Spleen (tissue), 11 donors: ENCODE measurements around the gene KMO. TPM values are rescaled to one million over a fixed set of nuclear protein-coding genes. Genes with fewer than 3 reads are reported as not detected.

ENCODE experiments used
- DNase-seq: peaks from one replicate; pipeline ENCODE4 v3.0.0-alpha.2; 2020
- H3K27ac ChIP-seq, 8 donors: fragments of 200-600 bp; sonication (generic) in 7 of 8; 1 replicate in 4 of 8; 2 replicates in 4 of 8; pipeline versions ENCODE4 v1.5.0 to v1.8.0; 2016 to 2021; ENCODE audit warnings: inconsistent platforms in 4 of 8, mild to moderate bottlenecking in 4 of 8, moderate library complexity in 1 of 8
- H3K27me3 ChIP-seq, 7 donors: fragments of 200-600 bp; sonication (generic) in 6 of 7; replicated peaks in 1 of 7; 1 replicate in 4 of 7; 2 replicates in 3 of 7; pipeline versions ENCODE4 v1.5.0 to v1.8.0; 2016 to 2021; ENCODE audit warnings: inconsistent platforms in 3 of 7, mild to moderate bottlenecking in 1 of 7
- H3K36me3 ChIP-seq, 6 donors: fragments of 200-600 bp; sonication (generic) in 5 of 6; 1 replicate in 4 of 6; 2 replicates in 2 of 6; pipeline versions ENCODE4 v1.5.0 to v1.8.0; 2016 to 2021; ENCODE audit warnings: inconsistent platforms in 2 of 6
- H3K4me1 ChIP-seq, 6 donors: fragments of 200-600 bp; sonication (generic) in 5 of 6; 1 replicate in 3 of 6; 2 replicates in 3 of 6; pipeline versions ENCODE4 v1.5.0 to v1.8.0; 2016 to 2021; ENCODE audit warnings: inconsistent platforms in 3 of 6
- H3K4me3 ChIP-seq, 8 donors: fragments of 200-600 bp; sonication (generic) in 7 of 8; 1 replicate in 4 of 8; 2 replicates in 4 of 8; pipeline versions ENCODE4 v1.5.0 to v1.8.0; 2016 to 2021; ENCODE audit warnings: inconsistent platforms in 4 of 8, mild to moderate bottlenecking in 4 of 8, moderate library complexity in 2 of 8
- H3K9me3 ChIP-seq, 8 donors: fragments of 200-600 bp; sonication (generic) in 7 of 8; 1 replicate in 4 of 8; 2 replicates in 4 of 8; pipeline versions ENCODE4 v1.5.0 to v1.8.0; 2016 to 2021; ENCODE audit warnings: inconsistent platforms in 4 of 8
- POLR2A ChIP-seq, 3 donors: fragments of 450-650 bp; IDR thresholded peaks; one replicate each; pipeline ENCODE4 v1.5.1; 2017; ENCODE audit warnings: antibody characterized with exemption in 3 of 3, mild to moderate bottlenecking in 1 of 3
- POLR2AphosphoS5 ChIP-seq, 3 donors: sonication (generic); formaldehyde crosslinking; IDR thresholded peaks; one replicate each; pipeline ENCODE4 v1.5.1; 2017; ENCODE audit warnings: antibody characterized with exemption in 3 of 3
- WGBS, 5 donors: extraction: QIAGEN DNeasy Blood & Tissue Kit in 3 of 5; methylation state at CpG; one replicate each; pipeline versions ENCODE4 v1.1.5 to v1.1.7; 2013 to 2018; 5-methylcytosine and 5-hydroxymethylcytosine counted together
- intact Hi-C: fragments of 100-400 bp; cut with DNase I; formaldehyde crosslinking; loops from one replicate; pipeline ENCODE4 v1.15.0; 2023; ENCODE audit warnings: low total_unique reads
- polyA plus RNA-seq, 3 donors: library from polyadenylated mRNA; stranded (reverse); fragments of 200-250 nt; gene quantifications; one replicate each; pipeline ENCODE4 v1.2.1, GENCODE V29; 2013
- total RNA-seq, 7 donors: library from RNA; depleted of rRNA in 3 of 7; stranded (reverse); fragments of >200 nt in 3 of 7; fragmentation: NEBNext Ultra II Directional in 4 of 7; extraction: Animal tissue kit (Norgen Biotek cat#: 25700) in 4 of 7; gene quantifications; one replicate each; pipeline versions ENCODE4 v1.1.0 to v1.2.1, GENCODE V29; 2016 to 2021
- TF ChIP-seq, protein P1 (sequence below), 11 experiments: fragments of 200-600 bp in 7 of 11; fragments of 450-650 bp in 4 of 11; sonication (generic) in 4 of 11; IDR thresholded peaks in 8 of 11; conservative IDR thresholded peaks in 3 of 11; 1 replicate in 7 of 11; 2 replicates in 4 of 11; pipeline versions ENCODE4 v1.4.0 to v1.8.0; 2016 to 2021; ENCODE audit warnings: antibody characterized with exemption in 11 of 11, inconsistent platforms in 4 of 11, mild to moderate bottlenecking in 1 of 11
- donor health status: healthy with polysubstance abuse.
- donor health status: DM: no; HTN: no; CAD: no; lungs with moderate emphysema.
- donor health status: DM: no; HTN: no; CAD: no.
- donor health status: Bipolar disorder and iron deficiency.
- donor health status: healthy.
- donor health status: DM: no; HTN: no; CAD: no.
- donor health status: DM: yes; HTN: yes; CAD: no.

KMO gene
- total and polyA plus RNA-seq, 10 donors: 10.3 to 25.1 (median 15.2) TPM

DNA sequence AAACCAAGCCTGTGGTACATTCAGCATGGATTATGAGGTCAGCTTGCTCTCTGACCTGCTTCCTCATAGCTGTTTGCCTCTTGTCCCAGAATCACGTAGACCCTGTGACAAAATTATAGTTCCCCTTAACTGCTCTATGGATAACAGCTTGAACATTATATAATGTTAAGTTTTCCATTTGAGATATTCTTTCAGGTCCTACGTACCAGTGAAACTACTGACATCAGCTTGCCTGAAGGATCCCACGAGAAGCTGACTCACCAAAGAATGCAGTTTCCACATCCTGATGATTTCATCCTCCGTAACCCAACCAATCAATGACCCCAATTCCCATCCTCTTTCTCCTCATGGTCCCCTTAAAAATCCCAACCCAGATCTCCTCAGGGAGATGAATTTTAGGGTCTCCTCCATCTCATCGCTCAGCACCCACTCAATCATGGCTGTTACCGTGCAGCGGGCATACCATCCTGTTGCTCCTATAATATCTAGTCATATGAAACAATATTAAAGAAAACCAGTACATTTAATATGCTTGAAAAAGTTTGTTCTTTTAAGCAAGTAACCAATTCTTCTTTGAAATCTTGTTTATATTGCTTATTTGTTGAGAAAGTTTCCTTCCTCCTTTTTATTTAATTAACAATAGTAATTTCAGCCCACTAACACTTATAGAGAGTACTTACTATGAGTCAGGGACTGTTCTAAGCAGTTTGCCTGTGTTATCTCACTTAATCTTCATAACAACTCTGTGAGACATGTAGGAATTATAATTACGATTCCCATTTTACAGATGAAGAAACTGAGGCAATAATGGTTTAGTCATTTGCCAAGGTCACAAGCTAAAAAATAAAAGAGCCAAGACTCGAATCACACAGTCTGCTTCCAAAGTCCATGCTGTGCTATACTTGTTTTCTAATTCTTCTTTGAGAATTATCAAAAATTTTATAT is 80.6 kb downstream of the KMO start:
- Histone ChIP-seq H3K36me3 (no peaks in the 10 kb centered on the region), H3K27ac (no peak overlapping the region), H3K9me3 (no peaks in the 10 kb centered on the region), H3K4me1 (peaks cover 0 to 21% (median 6%) of the 10 kb centered on the region in 6 donors), H3K27me3 (no peaks in the 10 kb centered on the region), H3K4me3 (no peak overlapping the region)
- 72 to 85% (median 74%) methylated on average over 9 of the region's 9 CpGs for WGBS, 5 donors
- TF ChIP-seq, protein P1, sequence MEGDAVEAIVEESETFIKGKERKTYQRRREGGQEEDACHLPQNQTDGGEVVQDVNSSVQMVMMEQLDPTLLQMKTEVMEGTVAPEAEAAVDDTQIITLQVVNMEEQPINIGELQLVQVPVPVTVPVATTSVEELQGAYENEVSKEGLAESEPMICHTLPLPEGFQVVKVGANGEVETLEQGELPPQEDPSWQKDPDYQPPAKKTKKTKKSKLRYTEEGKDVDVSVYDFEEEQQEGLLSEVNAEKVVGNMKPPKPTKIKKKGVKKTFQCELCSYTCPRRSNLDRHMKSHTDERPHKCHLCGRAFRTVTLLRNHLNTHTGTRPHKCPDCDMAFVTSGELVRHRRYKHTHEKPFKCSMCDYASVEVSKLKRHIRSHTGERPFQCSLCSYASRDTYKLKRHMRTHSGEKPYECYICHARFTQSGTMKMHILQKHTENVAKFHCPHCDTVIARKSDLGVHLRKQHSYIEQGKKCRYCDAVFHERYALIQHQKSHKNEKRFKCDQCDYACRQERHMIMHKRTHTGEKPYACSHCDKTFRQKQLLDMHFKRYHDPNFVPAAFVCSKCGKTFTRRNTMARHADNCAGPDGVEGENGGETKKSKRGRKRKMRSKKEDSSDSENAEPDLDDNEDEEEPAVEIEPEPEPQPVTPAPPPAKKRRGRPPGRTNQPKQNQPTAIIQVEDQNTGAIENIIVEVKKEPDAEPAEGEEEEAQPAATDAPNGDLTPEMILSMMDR (IDR thresholded peaks at IDR 0.05 in 8 of 11, conservative IDR thresholded peaks at IDR 0.05 in 3 of 11): no peak
- TF ChIP-seq POLR2AphosphoS5 (IDR thresholded peaks at IDR 0.05): no peak
- no peak for TF ChIP-seq POLR2A (IDR thresholded peaks at IDR 0.05)
- intact Hi-C loops: loop anchor here (5.0 kb wide), 1 partner anchor 404 kb away; no protein-coding TSS in a partner anchor
- no peak for DNase-seq

DNA sequence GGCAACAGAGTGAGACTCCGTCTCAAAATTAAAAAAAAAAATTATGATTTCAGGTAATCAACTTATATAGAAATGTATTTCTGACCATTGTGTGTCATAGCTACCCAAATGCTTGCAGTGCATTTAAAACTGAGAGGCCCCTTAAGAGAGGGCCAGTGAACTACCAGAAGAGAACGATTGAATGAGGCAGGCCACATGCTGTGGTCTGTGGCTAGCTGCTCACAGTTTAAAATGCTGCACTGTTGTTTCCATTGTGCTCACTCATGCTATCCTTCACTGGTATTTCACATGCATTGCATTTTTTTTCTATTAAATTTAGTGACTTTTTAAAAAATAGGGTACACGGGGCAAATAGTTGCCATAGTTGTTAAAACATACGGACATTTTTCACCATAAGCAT is 82.0 kb downstream of the KMO start:
- H3K4me1 ChIP-seq: peaks cover 0 to 21% (median 6%) of the 10 kb centered on the region in 6 donors
- 82 to 88% (median 85%) methylated on average over 4 of the region's 4 CpGs for WGBS, 5 donors
- H3K4me3 ChIP-seq: no peak overlapping the region
- no peak for DNase-seq
- H3K9me3 ChIP-seq: no peaks in the 10 kb centered on the region
- no peak overlapping the region for H3K27ac ChIP-seq
- TF ChIP-seq POLR2A (IDR thresholded peaks at IDR 0.05) (no peak), POLR2AphosphoS5 (IDR thresholded peaks at IDR 0.05) (no peak)
- TF ChIP-seq, protein P1 (IDR thresholded peaks at IDR 0.05 in 8 of 11, conservative IDR thresholded peaks at IDR 0.05 in 3 of 11): no peak
- no peaks in the 10 kb centered on the region for H3K27me3 ChIP-seq
- intact Hi-C loops: loop anchor here (5.0 kb wide), 1 partner anchor 403 kb away; no protein-coding TSS in a partner anchor
- no peaks in the 10 kb centered on the region for H3K36me3 ChIP-seq

DNA sequence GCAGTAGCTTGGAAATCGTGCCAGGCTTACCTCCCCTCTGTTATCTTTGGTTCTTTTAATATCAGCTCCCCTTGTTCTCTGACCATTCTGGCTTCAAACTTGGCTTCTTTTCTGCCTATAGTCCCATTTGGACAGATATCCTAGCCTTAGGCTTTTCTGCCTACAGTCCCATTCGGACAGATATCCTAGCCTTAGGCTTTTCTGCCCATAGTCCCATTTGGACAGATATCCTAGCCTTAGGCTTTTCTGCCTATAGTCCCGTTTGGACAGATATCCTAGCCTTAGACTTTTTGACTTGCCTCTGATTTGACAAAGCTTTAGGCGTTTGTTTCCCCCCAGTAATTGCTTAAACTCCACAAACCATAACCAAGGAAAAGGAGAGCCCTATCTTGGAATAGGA is 82.4 kb downstream of the KMO start:
- Histone ChIP-seq H3K9me3 (no peaks in the 10 kb centered on the region), H3K27me3 (no peaks in the 10 kb centered on the region), H3K4me1 (peaks cover 0 to 21% (median 6%) of the 10 kb centered on the region in 6 donors), H3K36me3 (no peaks in the 10 kb centered on the region), H3K4me3 (no peak overlapping the region), H3K27ac (no peak overlapping the region)
- WGBS, 5 donors: 75 to 82% (median 79%) methylated on average over 4 of the region's 4 CpGs
- intact Hi-C loops: loop anchor here (5.0 kb wide), 1 partner anchor 403 kb away; no protein-coding TSS in a partner anchor
- no peak for DNase-seq
- TF ChIP-seq, protein P1 (IDR thresholded peaks at IDR 0.05 in 8 of 11, conservative IDR thresholded peaks at IDR 0.05 in 3 of 11): no peak
- TF ChIP-seq POLR2A (IDR thresholded peaks at IDR 0.05): no peak
